Calu3 (cell line): Measurements from ENCODE around the gene UNKL. TPM values are rescaled to one million over a fixed set of nuclear protein-coding genes. Genes with fewer than 3 reads are reported as not detected.

Experiments used
- BruUV-seq: library from RNA; stranded (reverse); fragments of 400-500 nt; replicated peaks from 2 replicates; lab custom pipeline; 2021; lab: Mats Ljungman, UMichigan
- CTCF ChIA-PET: fragments of 300-600 bp; sonication (Branson Sonifier 250); formaldehyde crosslinking; loops from one replicate; lab custom pipeline; 2022; ENCODE audit warnings: antibody characterized with exemption; lab: Charles Lee
- DNase-seq: peaks from one replicate; pipeline ENCODE4 v3.0.0; 2022
- H3K27ac Mint-ChIP-seq: one replicate; pipeline ENCODE4 v1.8.0; 2022; ENCODE audit warnings: mixed read lengths; ENCODE audit not compliant: unreplicated experiment
- H3K27me3 Mint-ChIP-seq: one replicate; pipeline ENCODE4 v1.8.0; 2022; ENCODE audit warnings: mixed read lengths; ENCODE audit not compliant: unreplicated experiment
- H3K36me3 Mint-ChIP-seq: one replicate; pipeline ENCODE4 v1.8.0; 2022; ENCODE audit warnings: mild to moderate bottlenecking, moderate library complexity, mixed read lengths; ENCODE audit not compliant: insufficient read depth, unreplicated experiment
- H3K4me1 Mint-ChIP-seq: one replicate; pipeline ENCODE4 v1.8.0; 2022; ENCODE audit warnings: mild to moderate bottlenecking, low read depth, mixed read lengths; ENCODE audit not compliant: unreplicated experiment
- H3K4me3 Mint-ChIP-seq: one replicate; pipeline ENCODE4 v1.8.0; 2022; ENCODE audit warnings: mild to moderate bottlenecking, low read depth, moderate library complexity, mixed read lengths; ENCODE audit not compliant: unreplicated experiment
- H3K9me3 Mint-ChIP-seq: one replicate; pipeline ENCODE4 v1.8.0; 2022; ENCODE audit warnings: low read depth, mixed read lengths; ENCODE audit not compliant: unreplicated experiment
- intact Hi-C: fragments of 100-400 bp; cut with micrococcal nuclease; formaldehyde crosslinking; loops from one replicate; pipeline ENCODE4 v1.10.0; 2022; ENCODE audit not compliant: unreplicated experiment
- total RNA-seq: library from RNA; stranded (reverse); gene quantifications from 2 replicates; pipeline ENCODE4 v1.2.3, GENCODE V29; 2022
- TF ChIP-seq, protein P1 (sequence below): fragments of 200-600 bp; IDR thresholded peaks from one replicate; pipeline ENCODE4 v1.8.0; 2022; ENCODE audit warnings: antibody characterized with exemption; ENCODE audit not compliant: unreplicated experiment

UNKL gene
- total RNA-seq, 1 experiment from 2014 or later = 35.5 TPM

DNA sequence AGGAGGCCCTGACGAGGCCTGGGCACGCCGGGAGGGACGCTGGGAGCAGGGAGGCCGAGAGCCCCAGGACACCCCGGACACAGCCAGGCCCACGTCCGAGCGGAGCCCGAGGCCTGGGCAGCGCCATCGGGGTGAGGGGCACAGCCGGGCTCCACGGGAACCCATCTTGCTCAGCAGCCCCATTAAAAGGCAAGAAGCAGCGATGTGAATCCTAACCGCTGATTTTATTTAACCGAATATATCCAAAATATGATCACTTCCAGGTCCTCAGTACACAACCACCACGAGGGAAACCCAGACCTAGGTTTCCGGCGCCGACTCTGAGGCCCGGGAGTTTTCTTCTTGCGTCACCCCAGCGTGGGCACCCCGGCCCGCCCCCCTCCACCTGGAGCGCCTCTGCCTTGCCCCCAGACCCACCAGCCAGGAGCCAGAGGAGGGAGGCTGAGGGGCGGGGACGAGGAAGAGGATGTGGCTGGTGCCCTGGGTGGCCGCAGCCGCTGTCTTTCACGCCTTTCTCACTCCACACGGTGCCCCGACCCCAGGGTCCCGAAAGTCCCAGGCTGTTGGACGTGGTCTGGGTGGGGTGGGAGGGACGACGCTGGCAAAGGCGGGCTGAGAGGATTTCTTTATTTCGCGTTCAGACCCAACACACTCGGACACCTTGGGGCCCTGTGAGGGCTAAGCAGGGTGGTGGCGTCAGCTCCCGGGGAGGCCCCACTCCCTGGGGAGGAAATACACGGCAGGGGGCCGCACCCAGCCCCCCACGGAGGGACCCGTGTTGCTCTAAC is 30.4 kb upstream of the UNKL start:
- TF ChIP-seq, protein P1, sequence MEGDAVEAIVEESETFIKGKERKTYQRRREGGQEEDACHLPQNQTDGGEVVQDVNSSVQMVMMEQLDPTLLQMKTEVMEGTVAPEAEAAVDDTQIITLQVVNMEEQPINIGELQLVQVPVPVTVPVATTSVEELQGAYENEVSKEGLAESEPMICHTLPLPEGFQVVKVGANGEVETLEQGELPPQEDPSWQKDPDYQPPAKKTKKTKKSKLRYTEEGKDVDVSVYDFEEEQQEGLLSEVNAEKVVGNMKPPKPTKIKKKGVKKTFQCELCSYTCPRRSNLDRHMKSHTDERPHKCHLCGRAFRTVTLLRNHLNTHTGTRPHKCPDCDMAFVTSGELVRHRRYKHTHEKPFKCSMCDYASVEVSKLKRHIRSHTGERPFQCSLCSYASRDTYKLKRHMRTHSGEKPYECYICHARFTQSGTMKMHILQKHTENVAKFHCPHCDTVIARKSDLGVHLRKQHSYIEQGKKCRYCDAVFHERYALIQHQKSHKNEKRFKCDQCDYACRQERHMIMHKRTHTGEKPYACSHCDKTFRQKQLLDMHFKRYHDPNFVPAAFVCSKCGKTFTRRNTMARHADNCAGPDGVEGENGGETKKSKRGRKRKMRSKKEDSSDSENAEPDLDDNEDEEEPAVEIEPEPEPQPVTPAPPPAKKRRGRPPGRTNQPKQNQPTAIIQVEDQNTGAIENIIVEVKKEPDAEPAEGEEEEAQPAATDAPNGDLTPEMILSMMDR = no peak
- Mint-ChIP-seq H3K36me3 (peaks cover 20% of the 10 kb centered on the region), H3K4me3 (no peak overlapping the region), H3K4me1 (no peaks in the 10 kb centered on the region), H3K27ac (no peak overlapping the region), H3K9me3 (no peaks in the 10 kb centered on the region), H3K27me3 (no peaks in the 10 kb centered on the region)
- no TSS peak for BruUV-seq
- no peak for DNase-seq
- CTCF ChIA-PET = interaction anchor here (0.5 to 0.8 kb wide), 2 partner anchors 9 to 77 kb away, joined by 4 read pairs; no protein-coding TSS in a partner anchor
- intact Hi-C loops = no loop called here

DNA sequence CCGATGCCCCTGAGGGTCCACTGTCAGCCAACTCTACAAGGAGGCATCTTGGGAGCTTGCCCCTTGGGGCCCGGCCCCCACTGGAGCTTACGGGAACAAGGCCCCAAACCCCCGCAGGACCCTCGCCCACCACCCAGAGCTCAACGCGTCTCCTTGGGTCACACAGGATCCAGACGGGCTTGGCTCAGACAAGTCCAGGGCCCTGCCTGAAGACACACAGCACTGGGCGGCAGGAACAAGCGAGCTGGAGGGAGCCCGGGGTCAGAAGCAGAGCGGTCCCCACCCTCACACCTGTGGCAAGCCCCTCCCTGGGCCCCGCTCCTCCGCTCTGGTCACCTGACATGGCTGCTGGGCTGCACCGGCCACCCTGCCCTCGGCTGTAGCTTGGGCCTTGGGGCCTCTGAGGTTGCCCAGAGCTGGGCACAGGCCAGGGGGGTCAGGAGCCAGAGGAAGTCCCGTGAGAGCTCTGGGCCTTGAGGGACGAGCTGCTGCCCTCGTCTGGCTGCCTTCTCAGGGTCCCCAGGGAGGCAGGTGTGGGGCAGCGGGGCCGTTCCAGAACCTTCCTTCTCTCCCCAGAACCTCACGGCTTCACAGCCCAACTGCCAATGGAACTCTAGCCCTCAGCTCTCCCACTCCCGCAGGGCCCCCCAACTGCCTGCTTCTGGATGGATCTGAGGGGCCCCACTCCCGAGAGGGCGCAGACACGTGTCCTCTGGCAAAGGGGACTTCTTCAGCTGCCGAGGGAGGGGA is 29.7 kb upstream of the UNKL start, which contains the start of gene CCDC154:
Gene CCDC154 (minus strand): TSS at position 577 of the 750 bp plus-strand sequence. CDS start 234 bp downstream, at position 343.
- CTCF ChIA-PET = interaction anchor here (0.5 to 0.8 kb wide), 3 partner anchors 10 to 76 kb away, joined by 3 to 4 read pairs (median 4); no protein-coding TSS in a partner anchor
- H3K4me1 Mint-ChIP-seq = no peaks in the 10 kb centered on the region

DNA sequence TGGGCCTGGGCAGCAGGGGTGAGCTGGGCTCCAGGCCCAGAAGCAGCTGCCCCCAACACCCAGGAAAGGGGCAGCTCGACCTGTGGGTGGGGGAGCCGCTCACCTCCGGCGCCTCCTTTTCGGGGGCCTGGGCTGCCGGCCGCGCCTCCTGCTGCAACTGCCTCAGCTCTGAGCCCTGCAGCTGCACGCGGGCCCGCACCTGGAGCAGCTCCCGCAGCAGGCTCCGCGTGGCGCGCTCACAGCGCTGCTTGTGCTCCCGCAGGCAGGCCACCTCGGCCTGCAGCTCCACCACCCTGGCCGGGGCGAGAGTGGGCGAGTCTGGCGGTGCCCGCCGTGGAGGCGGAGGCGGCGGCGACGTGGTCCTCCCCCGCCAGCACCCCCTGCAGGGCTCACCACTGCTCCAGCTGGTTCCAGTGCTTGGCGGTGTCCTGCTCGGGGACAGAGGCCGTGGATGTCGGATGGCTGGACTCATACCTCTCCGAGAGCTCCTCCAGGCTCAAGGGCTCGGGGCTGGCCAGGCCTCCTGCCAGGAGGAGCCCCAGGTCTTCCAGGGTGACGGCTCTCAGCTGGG is 29.0 kb upstream of the UNKL start:
- H3K27me3 Mint-ChIP-seq = no peaks in the 10 kb centered on the region
- no peak for DNase-seq
- BruUV-seq = no TSS peak
- H3K4me3 Mint-ChIP-seq = no peak overlapping the region
- H3K9me3 Mint-ChIP-seq = no peaks in the 10 kb centered on the region
- CTCF ChIA-PET = interaction anchor here (0.7 kb wide), 1 partner anchor 10 kb away, joined by 3 read pairs; no protein-coding TSS in a partner anchor
- no peak overlapping the region for H3K27ac Mint-ChIP-seq
- H3K36me3 Mint-ChIP-seq = peaks cover 13% of the 10 kb centered on the region
- TF ChIP-seq, protein P1 = no peak
- intact Hi-C loops = no loop called here
- H3K4me1 Mint-ChIP-seq = no peaks in the 10 kb centered on the region

More for the DNA sequence above, 29.7 kb upstream of the UNKL start, which contains the start of gene CCDC154:
- H3K4me3 Mint-ChIP-seq = no peak within 1 kb of the TSS
- peaks cover 15% of the 10 kb centered on the region for H3K36me3 Mint-ChIP-seq
- no TSS peak for BruUV-seq
- TF ChIP-seq, protein P1 = no peak
- intact Hi-C loops = no loop called here
- no peak for DNase-seq
- no peaks in the 10 kb centered on the region for H3K27me3 Mint-ChIP-seq
- no peaks in the 10 kb centered on the region for H3K9me3 Mint-ChIP-seq
- H3K27ac Mint-ChIP-seq = no peak within 1 kb of the TSS

DNA sequence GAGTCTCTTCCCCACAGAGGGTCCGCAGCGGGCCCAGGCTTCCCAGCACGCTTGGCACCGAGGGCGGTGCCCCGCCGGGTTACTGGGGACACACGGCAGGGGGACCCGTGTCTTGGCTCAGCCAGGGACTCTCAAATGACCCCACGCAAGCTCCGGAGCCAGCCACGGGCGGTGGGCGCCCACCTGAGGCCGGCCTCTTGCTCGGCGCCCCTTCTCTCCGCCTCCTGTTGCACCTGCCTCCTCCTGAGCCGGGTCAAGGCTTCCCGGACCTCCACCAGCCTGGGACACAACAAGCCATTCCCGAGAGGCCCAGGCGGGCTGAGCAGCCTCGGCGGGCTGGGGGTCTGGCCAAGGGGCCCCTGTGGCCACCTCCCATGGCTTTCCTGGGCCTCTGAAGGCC is 28.2 kb upstream of the UNKL start:
- intact Hi-C loops = no loop called here

More for the DNA sequence above, 28.2 kb upstream of the UNKL start:
- Mint-ChIP-seq H3K27ac (no peak overlapping the region), H3K27me3 (no peaks in the 10 kb centered on the region), H3K4me3 (no peak overlapping the region), H3K4me1 (no peaks in the 10 kb centered on the region), H3K36me3 (peaks cover 13% of the 10 kb centered on the region), H3K9me3 (no peaks in the 10 kb centered on the region)
- CTCF ChIA-PET = no interaction called here
- TF ChIP-seq, protein P1 = no peak
- no TSS peak for BruUV-seq
- no peak for DNase-seq
